HFF-Myc (cell line): ENCODE measurements around the gene TAT.

Source experiments
- DNase-seq: peaks from one replicate; pipeline ENCODE4 v3.0.0-alpha.2; 2011; ENCODE audit warnings: low read depth; ENCODE audit errors: extremely low read depth
- H3K4me3 ChIP-seq: replicated peaks from 2 replicates; pipeline ENCODE4 v1.5.1; 2011; ENCODE audit warnings: low read depth, mild to moderate bottlenecking, control low read depth, low read length
- TF ChIP-seq, protein P1 (sequence below): IDR thresholded peaks from 2 replicates; pipeline ENCODE4 v1.5.1; 2012; ENCODE audit warnings: mild to moderate bottlenecking, low read depth, low read length, control low read depth; ENCODE audit errors: missing control alignments

TAT gene

DNA sequence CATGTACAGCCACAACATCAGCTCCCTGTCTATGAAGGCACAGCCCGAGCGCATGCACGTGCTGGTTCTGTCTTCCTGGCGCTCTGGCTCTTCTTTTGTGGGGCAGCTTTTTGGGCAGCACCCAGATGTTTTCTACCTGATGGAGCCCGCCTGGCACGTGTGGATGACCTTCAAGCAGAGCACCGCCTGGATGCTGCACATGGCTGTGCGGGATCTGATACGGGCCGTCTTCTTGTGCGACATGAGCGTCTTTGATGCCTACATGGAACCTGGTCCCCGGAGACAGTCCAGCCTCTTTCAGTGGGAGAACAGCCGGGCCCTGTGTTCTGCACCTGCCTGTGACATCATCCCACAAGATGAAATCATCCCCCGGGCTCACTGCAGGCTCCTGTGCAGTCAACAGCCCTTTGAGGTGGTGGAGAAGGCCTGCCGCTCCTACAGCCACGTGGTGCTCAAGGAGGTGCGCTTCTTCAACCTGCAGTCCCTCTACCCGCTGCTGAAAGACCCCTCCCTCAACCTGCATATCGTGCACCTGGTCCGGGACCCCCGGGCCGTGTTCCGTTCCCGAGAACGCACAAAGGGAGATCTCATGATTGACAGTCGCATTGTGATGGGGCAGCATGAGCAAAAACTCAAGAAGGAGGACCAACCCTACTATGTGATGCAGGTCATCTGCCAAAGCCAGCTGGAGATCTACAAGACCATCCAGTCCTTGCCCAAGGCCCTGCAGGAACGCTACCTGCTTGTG lies 40.0 kb downstream of the TAT start:
- no peak overlapping the region for H3K4me3 ChIP-seq
- DNase-seq: no peak
- TF ChIP-seq, protein P1, sequence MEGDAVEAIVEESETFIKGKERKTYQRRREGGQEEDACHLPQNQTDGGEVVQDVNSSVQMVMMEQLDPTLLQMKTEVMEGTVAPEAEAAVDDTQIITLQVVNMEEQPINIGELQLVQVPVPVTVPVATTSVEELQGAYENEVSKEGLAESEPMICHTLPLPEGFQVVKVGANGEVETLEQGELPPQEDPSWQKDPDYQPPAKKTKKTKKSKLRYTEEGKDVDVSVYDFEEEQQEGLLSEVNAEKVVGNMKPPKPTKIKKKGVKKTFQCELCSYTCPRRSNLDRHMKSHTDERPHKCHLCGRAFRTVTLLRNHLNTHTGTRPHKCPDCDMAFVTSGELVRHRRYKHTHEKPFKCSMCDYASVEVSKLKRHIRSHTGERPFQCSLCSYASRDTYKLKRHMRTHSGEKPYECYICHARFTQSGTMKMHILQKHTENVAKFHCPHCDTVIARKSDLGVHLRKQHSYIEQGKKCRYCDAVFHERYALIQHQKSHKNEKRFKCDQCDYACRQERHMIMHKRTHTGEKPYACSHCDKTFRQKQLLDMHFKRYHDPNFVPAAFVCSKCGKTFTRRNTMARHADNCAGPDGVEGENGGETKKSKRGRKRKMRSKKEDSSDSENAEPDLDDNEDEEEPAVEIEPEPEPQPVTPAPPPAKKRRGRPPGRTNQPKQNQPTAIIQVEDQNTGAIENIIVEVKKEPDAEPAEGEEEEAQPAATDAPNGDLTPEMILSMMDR: no peak

- TF ChIP-seq, protein P1: no peak
- DNase-seq: no peak
- no peak overlapping the region for H3K4me3 ChIP-seq
Measured at GRCh38 chr16:71532366-71532765, 44.5 kb downstream of the TAT start.

GRCh38 chr16:71528863-71529262 lies 48.0 kb downstream of the TAT start:
- TF ChIP-seq, protein P1: no peak
- H3K4me3 ChIP-seq: no peak overlapping the region
- no peak for DNase-seq

- TF ChIP-seq, protein P1: no peak
- H3K4me3 ChIP-seq: no peak overlapping the region
- no peak for DNase-seq
Measured at GRCh38 chr16:71528257-71528656, 48.6 kb downstream of the TAT start.

GRCh38 chr16:71526111-71526631 lies 50.7 kb downstream of the TAT start, which contains the start of gene CHST4:
Gene CHST4, plus strand, starts transcription at chr16:71526426. Its CDS starts 10,252 bp downstream, at chr16:71536678.
- TF ChIP-seq, protein P1: no peak
- no peak for DNase-seq
- H3K4me3 ChIP-seq: no peak within 1 kb of the TSS

GRCh38 chr16:71524566-71525553 lies 52.0 kb downstream of the TAT start:
- TF ChIP-seq, protein P1: no peak
- H3K4me3 ChIP-seq: no peak overlapping the region
- DNase-seq: no peak
